GM12872 (cell line): Measurements from ENCODE around the gene UNCX.

Experiments used
- CTCF ChIP-seq: IDR thresholded peaks from 3 replicates; pipeline ENCODE4 v1.5.1; 2011; ENCODE audit warnings: low read depth, mild to moderate bottlenecking, low read length, moderate library complexity; ENCODE audit not compliant: insufficient read depth

UNCX gene

GRCh38 chr7:1264345-1265280, 31.9 kb downstream of the UNCX start:
- no peak for TF ChIP-seq CTCF

- TF ChIP-seq CTCF = no peak
Measured at GRCh38 chr7:1267016-1267900, 34.6 kb downstream of the UNCX start.

- no peak for TF ChIP-seq CTCF
Measured at GRCh38 chr7:1268076-1268815, 35.6 kb downstream of the UNCX start.

GRCh38 chr7:1268866-1269265, 36.2 kb downstream of the UNCX start:
- no peak for TF ChIP-seq CTCF

- no peak for TF ChIP-seq CTCF
Measured at GRCh38 chr7:1269336-1269890, 36.7 kb downstream of the UNCX start.

GRCh38 chr7:1270181-1270580, 37.5 kb downstream of the UNCX start:
- no peak for TF ChIP-seq CTCF
